Ishikawa (cell line): ENCODE measurements around the gene ADGRE1.

ENCODE experiments used
- CEBPB ChIP-seq: IDR thresholded peaks from 2 replicates; pipeline ENCODE4 v1.6.1; 2012
- CREB1 ChIP-seq: IDR thresholded peaks from 2 replicates; pipeline ENCODE4 v1.6.1; 2012; ENCODE audit warnings: low read depth
- EGR1 ChIP-seq: IDR thresholded peaks from 2 replicates; pipeline ENCODE4 v1.6.1; 2012
- EP300 ChIP-seq: IDR thresholded peaks from 2 replicates; pipeline ENCODE4 v1.6.1; 2012; ENCODE audit warnings: borderline replicate concordance
- FOXM1 ChIP-seq: IDR thresholded peaks from 2 replicates; pipeline ENCODE4 v1.6.1; 2012; ENCODE audit warnings: low read depth, borderline replicate concordance
- MAX ChIP-seq: IDR thresholded peaks from 2 replicates; pipeline ENCODE4 v1.6.1; 2012
- NFIC ChIP-seq: IDR thresholded peaks from 2 replicates; pipeline ENCODE4 v1.6.1; 2012
- RAD21 ChIP-seq: IDR thresholded peaks from 2 replicates; pipeline ENCODE4 v1.6.1; 2012; ENCODE audit warnings: low read depth
- REST ChIP-seq: IDR thresholded peaks from 2 replicates; pipeline ENCODE4 v1.6.1; 2012; ENCODE audit warnings: low read depth, mild to moderate bottlenecking
- TAF1 ChIP-seq: IDR thresholded peaks from 2 replicates; pipeline ENCODE4 v1.6.1; 2012; ENCODE audit warnings: low read depth, mild to moderate bottlenecking
- TCF12 ChIP-seq: IDR thresholded peaks from 2 replicates; pipeline ENCODE4 v1.6.1; 2012; ENCODE audit warnings: low read depth
- TEAD4 ChIP-seq: IDR thresholded peaks from 2 replicates; pipeline ENCODE4 v1.6.1; 2012
- USF1 ChIP-seq: IDR thresholded peaks from 2 replicates; pipeline ENCODE4 v1.6.1; 2012
- YY1 ChIP-seq: IDR thresholded peaks from 2 replicates; pipeline ENCODE4 v1.6.1; 2012; ENCODE audit warnings: low read depth
- ZBTB7A ChIP-seq: IDR thresholded peaks from 2 replicates; pipeline ENCODE4 v1.6.1; 2012; ENCODE audit warnings: low read depth

ADGRE1 gene

GRCh38 chr19:6886277-6886897 is 992 bp upstream of the ADGRE1 start:
- TF ChIP-seq NFIC = no peak

- TF ChIP-seq RAD21 = no peak
- no peak for TF ChIP-seq TEAD4
- TF ChIP-seq EP300 = no peak
- TF ChIP-seq TAF1 = no peak
These were observed 1.6 kb downstream of the ADGRE1 start for GRCh38 chr19:6888967-6889366.

- TF ChIP-seq YY1 (no peak), MAX (no peak), FOXM1 (no peak), TEAD4 (no peak), EGR1 (no peak), TAF1 (no peak), EP300 (no peak), USF1 (no peak), TCF12 (no peak), NFIC (no peak), RAD21 (no peak), CREB1 (no peak), REST (no peak), CEBPB (no peak), ZBTB7A (no peak)
These were observed 3.1 kb downstream of the ADGRE1 start for GRCh38 chr19:6890401-6890913.

- no peak for TF ChIP-seq YY1
- no peak for TF ChIP-seq FOXM1
- no peak for TF ChIP-seq TEAD4
- TF ChIP-seq RAD21 = no peak
- TF ChIP-seq REST = no peak
- no peak for TF ChIP-seq CREB1
- no peak for TF ChIP-seq MAX
- no peak for TF ChIP-seq USF1
- TF ChIP-seq CEBPB = no peak
- no peak for TF ChIP-seq EP300
- TF ChIP-seq ZBTB7A = no peak
- no peak for TF ChIP-seq TAF1
- no peak for TF ChIP-seq NFIC
- no peak for TF ChIP-seq TCF12
- no peak for TF ChIP-seq EGR1
These were observed 3.6 kb downstream of the ADGRE1 start for GRCh38 chr19:6890938-6891337.

GRCh38 chr19:6891761-6892385 is 4.5 kb downstream of the ADGRE1 start:
- TF ChIP-seq YY1 (no peak), TAF1 (no peak), MAX (no peak)

GRCh38 chr19:6894313-6894712 is 6.9 kb downstream of the ADGRE1 start:
- no peak for TF ChIP-seq EP300
- TF ChIP-seq REST = no peak
- no peak for TF ChIP-seq NFIC
- no peak for TF ChIP-seq TCF12
- no peak for TF ChIP-seq EGR1
- TF ChIP-seq USF1 = no peak
- no peak for TF ChIP-seq TEAD4
- no peak for TF ChIP-seq YY1
- no peak for TF ChIP-seq CEBPB
- TF ChIP-seq TAF1 = no peak
- no peak for TF ChIP-seq MAX
- TF ChIP-seq RAD21 = no peak
- no peak for TF ChIP-seq ZBTB7A
- no peak for TF ChIP-seq FOXM1
- no peak for TF ChIP-seq CREB1
